T-cell (primary cell): ENCODE data around the gene BSCL2. TPM values are rescaled to one million over a fixed set of nuclear protein-coding genes. Genes with fewer than 3 reads are reported as not detected.

Experiments used
- ATAC-seq, 4 experiments: fragments of 200-7000 bp in 3 of 4; fragments of 150-1000 bp in 1 of 4; cut with Tn5 transposase; replicated peaks in 1 of 4; 1 replicate in 3 of 4; 2 replicates in 1 of 4; pipeline ENCODE4 v1.10.0; 2021; ENCODE audit warnings: moderate library complexity in 3 of 4, mild to moderate bottlenecking in 2 of 4, moderate number of reproducible peaks in 1 of 4
- CTCF ChIA-PET, 2 donors: fragments of 300-600 bp; sonication (Branson Sonifier 250); formaldehyde crosslinking; loops; one replicate each; lab custom pipeline; 2022; ENCODE audit warnings: antibody characterized with exemption in 2 of 2; lab: Charles Lee
- POLR2A ChIA-PET, 2 donors: fragments of 300-600 bp; sonication (Branson Sonifier 250); formaldehyde crosslinking; loops; one replicate each; lab custom pipeline; 2022; ENCODE audit warnings: antibody characterized with exemption in 2 of 2; lab: Charles Lee
- DNase-seq, 35 experiments: peaks; one replicate each; pipeline versions ENCODE4 v3.0.0 to v3.0.0-alpha.2; 2013 to 2023
- H3K27ac ChIP-seq: one replicate; pipeline ENCODE4 v1.5.1; 2013; ENCODE audit warnings: low read length
- H3K27me3 ChIP-seq, 2 experiments: replicated peaks in 1 of 2; 1 replicate in 1 of 2; 2 replicates in 1 of 2; pipeline versions ENCODE4 v1.6.1 to v1.7.0; 2013; ENCODE audit warnings: low read length in 1 of 2, mixed read lengths in 1 of 2; ENCODE audit not compliant: control insufficient read depth in 2 of 2, insufficient read depth in 2 of 2; ENCODE audit errors: extremely low read depth in 1 of 2
- H3K36me3 ChIP-seq, 2 donors: 1 replicate in 1 of 2; 2 replicates in 1 of 2; pipeline versions ENCODE4 v1.6.1 to v1.7.0; 2013; ENCODE audit warnings: low read length in 1 of 2; ENCODE audit not compliant: control insufficient read depth in 2 of 2, insufficient read depth in 1 of 2; ENCODE audit errors: extremely low read depth in 1 of 2
- H3K4me1 ChIP-seq, 2 experiments: 1 replicate in 1 of 2; 2 replicates in 1 of 2; pipeline versions ENCODE4 v1.6.1 to v1.7.0; 2013; ENCODE audit warnings: low read length in 2 of 2, mixed read lengths in 1 of 2; ENCODE audit not compliant: insufficient read depth in 2 of 2, control insufficient read depth in 1 of 2; ENCODE audit errors: extremely low read depth in 1 of 2
- H3K4me3 ChIP-seq, 2 donors: 1 replicate in 1 of 2; 2 replicates in 1 of 2; pipeline versions ENCODE4 v1.5.1 to v1.7.0; 2013; ENCODE audit warnings: mild to moderate bottlenecking in 2 of 2, low read length in 1 of 2, moderate library complexity in 1 of 2; ENCODE audit not compliant: control insufficient read depth in 1 of 2; ENCODE audit errors: extremely low read depth in 1 of 2
- H3K9me3 ChIP-seq: 2 replicates; pipeline ENCODE4 v1.7.0; 2013
- H3K27ac Mint-ChIP-seq, 2 donors: one replicate each; pipeline ENCODE4 v1.8.0; 2020 to 2021; ENCODE audit warnings: mild to moderate bottlenecking in 2 of 2, mixed read lengths in 2 of 2
- H3K27me3 Mint-ChIP-seq, 2 donors: one replicate each; pipeline ENCODE4 v1.8.0; 2021 to 2022; ENCODE audit warnings: mixed read lengths in 2 of 2
- H3K36me3 Mint-ChIP-seq: one replicate; pipeline ENCODE4 v1.8.0; 2021; ENCODE audit warnings: mixed read lengths
- H3K4me1 Mint-ChIP-seq, 3 donors: one replicate each; pipeline ENCODE4 v1.8.0; 2020 to 2022; ENCODE audit warnings: mixed read lengths in 3 of 3, mild to moderate bottlenecking in 1 of 3
- H3K4me3 Mint-ChIP-seq, 3 donors: one replicate each; pipeline ENCODE4 v1.8.0; 2020 to 2022; ENCODE audit warnings: mild to moderate bottlenecking in 3 of 3, mixed read lengths in 3 of 3, moderate library complexity in 3 of 3
- H3K9me3 Mint-ChIP-seq, 3 donors: one replicate each; pipeline ENCODE4 v1.8.0; 2020 to 2022; ENCODE audit warnings: mixed read lengths in 3 of 3
- WGBS: methylation state at CpG from one replicate; pipeline ENCODE4 v1.1.5; 2013; ENCODE audit warnings: missing lambda C conversion rate; ENCODE audit not compliant: insufficient coverage; 5-methylcytosine and 5-hydroxymethylcytosine counted together
- total RNA-seq, 35 experiments: library from RNA in 6 of 35; stranded (reverse) in 6 of 35; fragments of 120-200 nt in 1 of 35; gene quantifications; one replicate each; pipeline versions ENCODE4 v1.2.1 to v1.2.4 and lab custom pipeline; 2013 to 2026

The BSCL2 gene
- total RNA-seq, 5 donors from 2014 or later (not counting 1 experiment from before 2014, with no cell fraction given) = 21.9 to 43.7 (median 37.3) TPM

DNA sequence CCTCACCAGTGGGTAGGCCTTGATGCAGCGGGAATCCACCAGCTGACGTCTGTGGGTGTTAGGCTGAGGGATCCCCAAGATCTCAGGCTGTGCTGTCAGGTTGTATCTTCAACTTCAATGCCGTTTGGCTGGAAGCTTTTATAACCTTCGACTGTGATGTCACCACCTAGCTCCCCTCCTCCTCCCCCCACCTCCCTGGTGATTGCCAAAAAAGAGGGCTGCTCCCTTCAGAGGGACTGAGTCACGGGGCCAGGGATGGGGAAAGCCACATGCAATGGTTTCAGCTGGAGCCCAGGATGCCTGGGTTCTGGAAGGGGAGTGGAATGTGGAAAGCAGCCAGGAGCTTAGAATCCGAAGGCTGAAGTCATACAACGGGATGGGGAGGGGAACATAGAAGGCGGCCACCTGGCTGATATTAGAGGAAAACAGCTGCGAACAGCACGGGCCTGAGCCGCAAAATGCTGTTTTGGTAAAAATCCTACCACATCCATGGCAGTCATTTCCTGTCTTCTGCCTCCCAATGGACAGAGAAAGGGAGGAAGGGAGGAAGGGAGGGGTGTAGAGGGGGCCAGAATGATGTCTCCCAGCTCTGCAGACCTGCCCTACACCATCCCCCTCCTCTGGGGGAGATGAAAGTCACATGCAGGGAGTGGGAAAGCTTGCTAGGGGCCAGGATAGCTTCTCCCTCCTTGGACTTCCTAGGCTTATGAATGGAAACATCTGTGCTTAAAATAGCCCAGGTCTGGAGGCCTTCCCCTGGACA, 17.6 kb downstream of the BSCL2 start, which contains the start of gene LRRN4CL:
Gene LRRN4CL (minus strand): TSS at position 110 of the 763 bp plus-strand sequence. CDS start 1,022 bp downstream, outside the sequence.
- H3K4me3 ChIP-seq = no peak within 1 kb of the TSS
- H3K27me3 ChIP-seq = peaks cover 2 to 17% of the 10 kb centered on the region in 2 experiments
- peaks cover 26% of the 10 kb centered on the region for H3K36me3 Mint-ChIP-seq
- peaks cover 18 to 27% of the 10 kb centered on the region in 2 donors for H3K36me3 ChIP-seq
- H3K9me3 Mint-ChIP-seq = no peaks in the 10 kb centered on the region
- ChIA-PET POLR2A (interaction anchor here (0.5 to 1.0 kb wide), 3 partner anchors 16 to 247 kb away, joined by 3 to 4 read pairs (median 3); partner anchors contain the start of genes C11orf98 (in 1 of the 2) and CSKMT (in 1 of the 2)), CTCF (interaction anchor here in 1 of 2 donors (0.6 kb wide), 1 partner anchor 15 kb away, joined by 5 read pairs; no protein-coding TSS in a partner anchor)
- peaks cover under 1 to 3% (median under 1%) of the 10 kb centered on the region in 3 donors for H3K4me1 Mint-ChIP-seq
- DNase-seq = no peak
- no peaks in the 10 kb centered on the region for H3K9me3 ChIP-seq
- H3K4me3 Mint-ChIP-seq = no peak within 1 kb of the TSS
- H3K27me3 Mint-ChIP-seq = peaks cover 5 to 9% of the 10 kb centered on the region in 2 donors
- H3K27ac ChIP-seq = no peak within 1 kb of the TSS
- ATAC-seq = no peak
- H3K4me1 ChIP-seq = peaks cover 0 to 9% of the 10 kb centered on the region in 2 experiments
- WGBS = no CpG with 5 or more reads among the region's 11 CpGs
- H3K27ac Mint-ChIP-seq = no peak within 1 kb of the TSS

DNA sequence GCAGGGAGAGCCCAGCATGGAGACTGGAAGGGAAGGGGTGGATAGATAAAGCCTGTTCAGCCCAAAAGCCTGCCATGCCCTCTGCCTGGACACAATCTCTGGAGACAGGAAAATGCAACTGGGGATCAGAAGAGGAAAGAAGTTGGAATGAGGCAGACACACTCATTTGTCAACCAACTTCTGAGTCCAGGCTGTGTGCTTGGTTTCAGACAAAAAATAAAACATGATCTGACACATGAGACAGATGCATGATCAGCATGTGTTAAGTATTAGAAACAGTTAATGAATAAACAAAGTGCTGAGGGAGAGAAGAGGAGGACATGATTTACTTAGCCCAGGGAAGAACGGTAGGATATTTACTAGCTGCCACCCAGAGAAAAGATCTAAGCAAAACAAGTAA, 18.7 kb downstream of the BSCL2 start:
- H3K27me3 ChIP-seq = peaks cover 2 to 17% of the 10 kb centered on the region in 2 experiments
- H3K9me3 ChIP-seq = no peaks in the 10 kb centered on the region
- Mint-ChIP-seq H3K9me3 (no peaks in the 10 kb centered on the region), H3K4me3 (no peak overlapping the region), H3K27ac (no peak overlapping the region), H3K4me1 (no peaks in the 10 kb centered on the region), H3K36me3 (peaks cover 26% of the 10 kb centered on the region), H3K27me3 (peaks cover 5 to 9% of the 10 kb centered on the region in 2 donors)
- no peak overlapping the region for H3K27ac ChIP-seq
- H3K4me3 ChIP-seq = no peak overlapping the region
- ChIA-PET CTCF (interaction anchor here in 1 of 2 donors (0.6 kb wide), 1 partner anchor 12 kb away, joined by 3 read pairs; no protein-coding TSS in a partner anchor), POLR2A (no interaction called here)
- WGBS = 100% methylated on average over 1 of the region's 1 CpG
- DNase-seq (no peak), ATAC-seq (no peak)
- H3K4me1 ChIP-seq = peaks cover 0 to 6% of the 10 kb centered on the region in 2 experiments
- H3K36me3 ChIP-seq = peaks cover 17 to 27% of the 10 kb centered on the region in 2 donors

DNA sequence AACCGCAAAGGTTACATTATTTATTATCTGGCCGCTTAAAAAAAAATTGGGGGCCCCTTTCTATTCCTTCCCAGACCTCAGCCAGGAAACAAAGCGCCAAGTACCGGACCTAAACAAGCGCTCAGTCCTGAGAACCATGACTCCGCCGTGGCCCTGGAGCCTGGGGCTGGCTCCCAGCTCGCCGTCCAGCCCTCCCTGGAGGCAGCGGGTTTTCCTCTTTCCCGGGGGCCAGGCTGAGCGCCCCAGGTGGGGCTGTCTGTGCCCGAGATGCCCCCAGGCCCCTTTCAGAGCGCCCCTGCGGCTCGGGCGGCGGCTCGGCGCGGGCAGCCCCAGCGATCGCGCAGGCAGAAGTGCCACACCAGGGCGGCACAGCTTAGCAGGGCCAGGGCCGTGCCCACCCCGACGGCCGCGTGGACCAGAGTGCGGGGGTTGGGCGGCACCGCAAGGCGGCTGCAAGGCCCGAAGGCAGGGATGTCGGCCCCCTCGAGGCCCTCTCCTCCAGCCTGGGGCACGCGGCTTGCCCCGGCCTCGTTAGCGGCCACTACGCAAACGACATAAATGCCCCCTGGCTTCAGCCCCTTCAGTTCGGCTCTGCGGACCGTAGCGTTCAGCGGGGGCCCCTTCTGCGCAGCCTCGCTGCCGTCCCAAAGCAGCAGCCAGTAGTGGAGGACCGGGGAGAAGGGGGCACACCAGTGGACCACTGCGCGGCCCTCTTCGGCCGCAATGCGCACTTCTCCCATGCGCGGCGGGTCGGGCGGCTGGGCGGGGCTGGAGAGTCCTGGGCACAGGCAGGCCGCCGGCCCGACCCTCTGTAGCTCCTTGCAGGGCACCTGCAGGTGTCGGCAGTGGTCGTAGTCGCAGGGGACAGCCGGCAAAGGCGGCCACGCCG, 19.5 kb downstream of the BSCL2 start:
- 54% methylated on average over 74 of the region's 74 CpGs for WGBS
- no peak overlapping the region for H3K27ac Mint-ChIP-seq
- no peak overlapping the region for H3K27ac ChIP-seq
- ChIA-PET POLR2A (no interaction called here), CTCF (no interaction called here)
- H3K4me1 Mint-ChIP-seq = no peaks in the 10 kb centered on the region
- H3K4me3 Mint-ChIP-seq = no peak overlapping the region
- H3K27me3 ChIP-seq = peaks cover 2 to 17% of the 10 kb centered on the region in 2 experiments
- peaks cover 5 to 9% of the 10 kb centered on the region in 2 donors for H3K27me3 Mint-ChIP-seq
- ATAC-seq = peak in 1 of 4 experiments; percentile 9
- DNase-seq = no peak
- H3K4me3 ChIP-seq = no peak overlapping the region
- H3K36me3 Mint-ChIP-seq = peaks cover 23% of the 10 kb centered on the region
- H3K9me3 Mint-ChIP-seq = no peaks in the 10 kb centered on the region
- peaks cover 13 to 27% of the 10 kb centered on the region in 2 donors for H3K36me3 ChIP-seq
- peaks cover 0 to 6% of the 10 kb centered on the region in 2 experiments for H3K4me1 ChIP-seq
- no peaks in the 10 kb centered on the region for H3K9me3 ChIP-seq

DNA sequence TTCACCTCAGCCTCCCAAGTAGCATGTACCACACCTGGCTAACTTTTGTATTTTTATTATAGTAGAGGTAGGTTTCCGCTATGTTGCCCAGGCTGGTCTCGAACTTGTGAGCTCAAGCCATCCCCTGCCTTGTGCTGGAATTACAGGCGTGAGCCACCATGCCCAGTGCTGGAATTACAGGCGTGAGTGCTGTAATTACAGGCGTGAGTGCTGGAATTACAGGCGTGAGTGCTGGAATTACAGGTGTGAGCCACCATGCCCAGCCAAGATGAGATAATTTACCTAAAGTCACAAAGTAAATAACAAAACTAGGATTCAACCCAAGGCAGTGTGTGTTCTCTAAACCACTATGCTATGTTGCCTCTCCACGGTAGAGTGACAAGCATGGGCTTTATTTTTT, 24.7 kb downstream of the BSCL2 start:
- H3K36me3 ChIP-seq = peaks cover 0 to 6% of the 10 kb centered on the region in 2 donors
- DNase-seq (no peak), ATAC-seq (no peak)
- WGBS = 84% methylated on average over 4 of the region's 7 CpGs
- Mint-ChIP-seq H3K4me1 (peaks cover 22 to 24% (median 24%) of the 10 kb centered on the region in 3 donors), H3K27me3 (peaks cover 0 to 5% of the 10 kb centered on the region in 2 donors), H3K9me3 (no peaks in the 10 kb centered on the region), H3K4me3 (no peak overlapping the region), H3K36me3 (peaks cover 7% of the 10 kb centered on the region), H3K27ac (no peak overlapping the region)
- CTCF ChIA-PET = interaction anchor here in 1 of 2 donors (0.6 kb wide), 1 partner anchor 19 kb away, joined by 3 read pairs; no protein-coding TSS in a partner anchor
- POLR2A ChIA-PET = no interaction called here
- H3K4me3 ChIP-seq = no peak overlapping the region
- H3K27ac ChIP-seq = no peak overlapping the region
- H3K4me1 ChIP-seq = peaks cover 10 to 24% of the 10 kb centered on the region in 2 experiments
- no peaks in the 10 kb centered on the region for H3K9me3 ChIP-seq
- peaks cover 0 to 8% of the 10 kb centered on the region in 2 experiments for H3K27me3 ChIP-seq

DNA sequence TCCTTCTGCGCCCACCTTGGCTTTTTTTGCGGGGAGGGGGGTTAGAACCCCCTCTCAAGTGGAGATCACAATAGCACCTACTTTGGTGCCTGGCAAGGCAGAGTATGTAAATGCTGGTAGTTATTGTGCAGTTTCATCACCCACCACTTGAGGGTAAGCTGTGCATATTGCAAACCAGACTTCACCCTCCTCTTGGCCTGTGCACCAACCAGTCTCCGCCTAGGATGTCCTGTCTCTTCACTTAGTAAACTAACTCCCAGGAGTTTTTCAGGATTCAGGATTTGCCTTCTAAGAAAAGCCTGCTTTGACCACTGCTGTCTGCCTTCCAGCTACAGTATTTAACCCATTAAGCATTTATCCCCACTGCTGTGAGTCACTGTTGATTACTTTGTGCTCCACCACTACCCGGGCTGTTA, 26.4 kb downstream of the BSCL2 start:
- peak overlapping the region; percentile 49 to 53 (median 49) for H3K4me3 Mint-ChIP-seq
- no peaks in the 10 kb centered on the region for H3K27me3 Mint-ChIP-seq
- Histone ChIP-seq H3K4me3 (no peak overlapping the region), H3K27ac (no peak overlapping the region), H3K9me3 (no peaks in the 10 kb centered on the region), H3K27me3 (no peaks in the 10 kb centered on the region), H3K36me3 (peaks cover 0 to 15% of the 10 kb centered on the region in 2 donors), H3K4me1 (peaks cover 12 to 25% of the 10 kb centered on the region in 2 experiments)
- POLR2A ChIA-PET = interaction anchor here (0.6 to 1.7 kb wide), 5 partner anchors 9 to 112 kb away, joined by 3 to 21 read pairs (median 4); partner anchors contain the start of genes LBHD1 (in 2 of the 2), UQCC3 (in 2 of the 2), C11orf98 (in 1 of the 2) and CSKMT (in 1 of the 2)
- WGBS = 55% methylated on average over 1 of the region's 4 CpGs
- H3K36me3 Mint-ChIP-seq = peaks cover 20% of the 10 kb centered on the region
- ATAC-seq (peak; percentile 74 to 81 (median 77)), DNase-seq (peak in 23 of 35 experiments; percentile 11 to 70 (median 29))
- CTCF ChIA-PET = interaction anchor here (0.6 to 2.2 kb wide), 11 partner anchors 13 to 881 kb away, joined by 3 to 8 read pairs (median 3); partner anchors contain the start of genes C11orf98 (in 1 of the 2), CSKMT (in 1 of the 2), HNRNPUL2 (in 1 of the 2) and TUT1 (in 1 of the 2)
- H3K4me1 Mint-ChIP-seq = peaks cover 34 to 36% (median 36%) of the 10 kb centered on the region in 3 donors
- H3K27ac Mint-ChIP-seq = peak overlapping the region; percentile 75 to 77
- no peaks in the 10 kb centered on the region for H3K9me3 Mint-ChIP-seq
